ENCODE results near the gene RHOJ.

The RHOJ gene

DNA sequence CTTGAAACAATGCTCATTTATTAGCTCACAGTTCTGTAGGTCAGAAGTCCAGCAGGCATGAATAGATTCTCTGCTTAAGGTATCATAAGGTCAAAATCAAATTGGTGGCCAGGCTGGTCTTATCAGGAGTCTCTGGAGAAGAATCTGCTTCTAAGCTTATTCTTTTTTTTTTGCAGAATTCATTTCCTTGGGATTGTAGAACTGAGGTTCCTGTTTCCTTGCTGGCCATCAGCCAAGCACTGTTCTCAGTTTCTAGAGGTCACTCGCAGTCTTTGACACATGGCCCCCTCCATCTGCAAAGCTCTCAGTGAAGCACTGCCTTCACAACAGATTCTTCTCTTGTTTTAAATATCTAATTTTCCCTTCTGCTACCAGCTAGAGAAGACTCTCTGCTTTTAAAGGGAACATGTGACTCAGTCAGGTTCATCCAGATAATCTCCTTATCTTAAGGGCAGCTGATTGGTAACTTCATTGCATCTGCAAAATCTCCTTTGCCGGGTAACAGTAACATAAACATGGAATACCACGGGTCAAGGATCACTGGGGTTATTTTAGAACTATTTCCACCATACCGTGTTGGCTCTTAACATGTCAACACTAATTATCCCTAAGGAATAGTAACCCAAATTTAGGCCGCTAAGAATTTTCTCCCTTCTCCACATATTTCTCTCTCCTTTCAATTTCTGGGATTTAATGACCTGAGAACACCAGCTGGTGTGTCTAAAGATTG, 25.3 kb downstream of the RHOJ start:
- ChIA-PET CTCF (no interaction called here), POLR2A (no interaction called here)

DNA sequence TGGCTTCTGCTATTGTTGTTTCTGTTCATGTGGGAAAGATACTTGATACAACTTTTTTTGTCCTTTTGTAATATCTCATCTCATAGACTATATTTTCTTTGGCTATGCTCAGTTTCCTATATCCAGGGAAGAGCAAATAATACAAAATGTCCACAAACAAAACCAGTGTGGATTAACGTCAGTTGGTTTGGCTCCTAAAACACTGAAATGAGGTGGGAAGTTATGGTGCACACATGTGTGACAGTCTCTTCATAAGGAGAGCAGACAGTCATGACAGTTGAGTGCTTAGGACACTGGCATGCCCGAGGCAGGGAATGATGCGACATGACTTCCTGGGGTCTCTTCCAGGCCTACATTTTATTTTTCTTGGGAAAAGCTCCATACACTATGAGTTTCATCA, 27.5 kb downstream of the RHOJ start:
- DNase-seq (ENCODE audit: extremely low spot score) = no peak
- no peak for TF ChIP-seq CTCF (IDR thresholded peaks at IDR 0.05; ENCODE audit: control extremely low read depth, extremely low read depth, low read depth, missing control alignments)
- ChIA-PET POLR2A (no interaction called here), CTCF (no interaction called here)

More for the DNA sequence above, 25.3 kb downstream of the RHOJ start:
- no peak for DNase-seq (ENCODE audit: extremely low spot score)
- no peak for TF ChIP-seq CTCF (IDR thresholded peaks at IDR 0.05; ENCODE audit: control extremely low read depth, extremely low read depth, low read depth, missing control alignments)

DNA sequence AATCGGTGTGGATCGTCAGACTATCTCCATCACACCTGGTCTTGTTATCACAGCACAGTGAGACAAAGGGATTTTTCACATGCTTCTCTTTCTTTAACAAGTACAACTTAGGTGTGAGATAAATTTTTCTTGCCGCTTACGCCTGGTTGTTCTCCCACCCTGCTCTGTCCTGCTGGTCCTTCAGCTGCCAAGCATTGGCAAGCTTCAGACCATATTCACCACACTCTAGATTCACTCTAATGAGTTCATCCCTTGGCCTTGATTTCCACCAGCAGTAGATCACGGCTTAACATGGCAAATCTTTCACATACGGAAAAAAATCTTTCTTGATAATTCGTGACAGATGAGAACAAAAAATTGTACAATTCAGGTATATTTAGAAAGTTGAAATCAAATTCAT, 33.5 kb downstream of the RHOJ start:
- ChIA-PET CTCF (interaction anchor here (0.5 to 1.8 kb wide), 5 partner anchors 20 to 918 kb away, joined by 3 to 7 read pairs (median 3); no protein-coding TSS in a partner anchor), POLR2A (no interaction called here)
- no peak for TF ChIP-seq CTCF (IDR thresholded peaks at IDR 0.05; ENCODE audit: control extremely low read depth, extremely low read depth, low read depth, missing control alignments)
- no peak for DNase-seq (ENCODE audit: extremely low spot score)

GRCh38 chr14:63240221-63240620, 36.0 kb downstream of the RHOJ start:
- no peak for TF ChIP-seq CTCF (IDR thresholded peaks at IDR 0.05; ENCODE audit: control extremely low read depth, extremely low read depth, low read depth, missing control alignments)
- DNase-seq (ENCODE audit: extremely low spot score) = no peak
- ChIA-PET CTCF (interaction anchor here (0.8 kb wide), 1 partner anchor 8 kb away, joined by 3 read pairs; no protein-coding TSS in a partner anchor), POLR2A (no interaction called here)

DNA sequence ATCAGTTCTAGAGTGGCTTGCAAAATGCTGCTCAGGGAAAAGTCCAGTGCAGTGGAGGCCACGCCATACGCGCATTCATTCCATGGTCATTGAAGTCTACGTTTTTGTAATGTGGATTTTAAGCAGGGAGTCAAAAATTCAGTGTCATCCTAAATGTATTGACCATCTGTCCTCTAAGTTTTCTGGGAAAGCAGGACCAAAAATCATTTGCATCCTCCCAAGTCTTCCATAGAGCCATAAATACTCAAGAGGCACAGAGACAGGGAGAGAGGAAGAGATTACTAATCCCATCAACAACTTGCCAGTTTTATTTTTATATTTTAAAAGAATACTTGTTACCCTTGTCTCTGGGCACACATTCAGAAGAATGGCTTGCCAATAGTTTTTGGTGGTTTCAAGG, 36.9 kb downstream of the RHOJ start:
- CTCF ChIA-PET = no interaction called here

DNA sequence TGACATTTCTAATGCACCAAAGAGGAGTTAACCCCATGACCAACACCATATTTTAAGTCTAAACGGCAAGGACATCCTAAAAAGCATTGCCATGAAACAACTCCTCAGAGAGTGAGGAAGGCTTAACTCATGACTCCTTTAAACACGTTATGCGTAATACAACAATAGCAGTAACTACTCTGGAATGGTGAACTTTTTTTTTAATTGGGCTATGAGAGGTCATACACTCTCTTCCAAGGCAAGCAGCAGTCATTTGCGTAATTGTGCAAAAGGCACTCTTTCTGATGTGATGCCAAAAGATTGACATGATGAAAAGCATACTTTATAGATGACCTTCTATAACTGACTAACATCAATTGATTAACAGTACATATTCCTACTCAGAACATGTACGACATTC, 39.4 kb downstream of the RHOJ start:
- ChIA-PET POLR2A (no interaction called here), CTCF (no interaction called here)
- no peak for TF ChIP-seq CTCF (IDR thresholded peaks at IDR 0.05; ENCODE audit: control extremely low read depth, extremely low read depth, low read depth, missing control alignments)
- DNase-seq (ENCODE audit: extremely low spot score) = no peak

More for the DNA sequence above, 36.9 kb downstream of the RHOJ start:
- TF ChIP-seq CTCF (IDR thresholded peaks at IDR 0.05; ENCODE audit: control extremely low read depth, extremely low read depth, low read depth, missing control alignments) = no peak
- POLR2A ChIA-PET = no interaction called here
- DNase-seq (ENCODE audit: extremely low spot score) = no peak
